Activated CD4-positive, alpha-beta memory T cell treated with anti-CD3 and anti-CD28 coated beads, Interleukin-2, amount 10 ng/mL, durations not matched to agents 7 days and 5 days (primary cell): ENCODE results near the gene FHAD1. TPM values are rescaled to one million over a fixed set of nuclear protein-coding genes. Genes with fewer than 3 reads are reported as not detected.
"Not testable (repeated sequence)": the region's sequence is repeated elsewhere in the genome, so short reads cannot be mapped to it uniquely, and the experiment has no call there.

Experiments
- CTCF ChIA-PET: fragments of 350-600 bp; sonication (Branson Sonifier 250); formaldehyde crosslinking; loops from one replicate; lab custom pipeline; 2021; ENCODE audit warnings: antibody characterized with exemption, inconsistent platforms; lab: Charles Lee
- POLR2A ChIA-PET: fragments of 350-600 bp; sonication (Branson Sonifier 250); formaldehyde crosslinking; loops from one replicate; lab custom pipeline; 2021; ENCODE audit warnings: antibody characterized with exemption; lab: Charles Lee
- DNase-seq: peaks from one replicate; pipeline ENCODE4 v3.0.0-alpha.2; 2020
- H3K27ac Mint-ChIP-seq: one replicate; pipeline ENCODE4 v1.8.0; 2021; ENCODE audit warnings: mild to moderate bottlenecking, mixed read lengths
- H3K27me3 Mint-ChIP-seq: one replicate; pipeline ENCODE4 v1.8.0; 2021; ENCODE audit warnings: mixed read lengths
- H3K36me3 Mint-ChIP-seq: one replicate; pipeline ENCODE4 v1.8.0; 2021; ENCODE audit warnings: low read depth, mixed read lengths
- H3K4me1 Mint-ChIP-seq: one replicate; pipeline ENCODE4 v1.8.0; 2021; ENCODE audit warnings: mixed read lengths
- H3K4me3 Mint-ChIP-seq: one replicate; pipeline ENCODE4 v1.8.0; 2021; ENCODE audit warnings: mild to moderate bottlenecking, mixed read lengths
- H3K9me3 Mint-ChIP-seq: one replicate; pipeline ENCODE4 v1.8.0; 2021; ENCODE audit warnings: mixed read lengths
- total RNA-seq, 2 experiments: library from RNA; stranded (reverse); gene quantifications; one replicate each; pipeline ENCODE4 v1.2.3, GENCODE V29; 2021

Gene FHAD1
- total RNA-seq, 2 experiments from 2014 or later = 0.18 TPM; not detected in 1

GRCh38 chr1:15425958-15426357 is 178.9 kb downstream of the FHAD1 start:
- POLR2A ChIA-PET = interaction anchor here (0.8 to 3.5 kb wide), 3 partner anchors 9 to 14 kb away, joined by 3 to 11 read pairs (median 6); no protein-coding TSS in a partner anchor
- Mint-ChIP-seq H3K27me3 (no peaks in the 10 kb centered on the region), H3K36me3 (peaks cover 41% of the 10 kb centered on the region), H3K9me3 (no peaks in the 10 kb centered on the region), H3K27ac (peak overlapping the region; percentile 73), H3K4me3 (no peak overlapping the region), H3K4me1 (peaks cover 24% of the 10 kb centered on the region)
- no peak for DNase-seq
- CTCF ChIA-PET = interaction anchor here (0.9 to 8.5 kb wide), 2 partner anchors 102 to 121 kb away, joined by 3 to 124 read pairs; no protein-coding TSS in a partner anchor

DNA sequence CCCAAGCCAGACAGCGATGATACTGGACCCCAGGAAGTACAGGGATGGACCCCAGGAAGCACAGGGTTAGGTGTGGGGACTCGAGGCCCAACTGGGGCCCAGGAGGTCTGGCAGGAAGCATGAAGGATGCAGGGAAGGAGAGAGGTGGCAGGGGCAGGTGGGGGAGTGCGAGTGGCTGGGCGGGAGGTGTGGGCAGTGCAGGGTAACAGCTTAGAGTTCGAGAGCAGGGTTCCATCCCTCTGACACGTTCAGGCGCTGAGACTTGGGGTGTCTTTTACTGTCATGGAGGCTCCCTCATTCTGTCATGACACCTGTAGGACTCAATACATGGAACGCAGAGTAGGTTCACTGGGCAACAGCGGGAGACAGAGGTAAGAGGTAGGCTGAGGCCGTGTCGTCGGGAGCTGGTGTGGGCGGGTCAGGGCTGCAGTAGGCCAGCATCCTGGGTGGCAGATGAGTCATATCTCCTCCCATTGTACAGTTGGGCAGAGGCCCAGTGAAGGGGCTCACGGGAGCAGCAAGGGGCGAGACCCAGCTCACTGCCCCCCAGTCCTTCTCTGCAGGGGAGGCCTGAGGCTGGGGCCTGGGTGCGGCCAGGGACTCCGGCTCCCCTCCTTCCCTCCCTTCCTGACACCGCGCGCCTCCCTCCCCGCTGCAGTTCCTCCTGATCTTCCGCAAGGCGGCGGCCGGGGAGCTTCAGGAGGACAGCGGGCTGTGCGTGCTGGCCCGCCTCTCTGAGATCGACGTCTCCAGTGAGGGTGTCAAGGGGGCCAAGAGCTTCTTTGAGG is 179.7 kb downstream of the FHAD1 start:
- Mint-ChIP-seq H3K4me3 (no peak overlapping the region), H3K27me3 (no peaks in the 10 kb centered on the region), H3K27ac (peak overlapping the region; percentile 73), H3K9me3 (no peaks in the 10 kb centered on the region), H3K4me1 (peaks cover 22% of the 10 kb centered on the region), H3K36me3 (peaks cover 36% of the 10 kb centered on the region)
- ChIA-PET POLR2A (interaction anchor here (0.8 to 3.5 kb wide), 3 partner anchors 10 to 15 kb away, joined by 3 to 11 read pairs (median 6); no protein-coding TSS in a partner anchor), CTCF (interaction anchor here (8.5 kb wide), 1 partner anchor 103 kb away, joined by 124 read pairs; no protein-coding TSS in a partner anchor)
- no peak for DNase-seq

DNA sequence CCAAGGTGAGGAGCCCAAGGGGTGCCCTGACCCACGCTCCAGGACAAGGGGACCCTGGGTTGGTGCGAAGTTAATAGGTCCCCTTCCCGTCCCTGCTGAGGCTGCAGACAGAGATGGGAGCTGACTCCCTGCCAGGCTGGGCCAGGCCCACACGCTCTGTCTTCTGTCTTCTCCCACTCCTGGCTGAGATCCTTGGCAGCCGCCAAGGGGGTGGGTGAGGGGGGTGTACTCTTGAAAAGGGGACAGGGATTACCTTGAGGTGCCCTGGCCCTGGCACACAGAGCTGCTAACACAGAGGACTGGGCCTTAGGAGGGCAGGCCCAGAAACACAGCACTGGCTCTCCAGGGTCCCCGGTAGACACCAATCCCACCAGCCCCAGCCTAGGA is 180.2 kb downstream of the FHAD1 start:
- Mint-ChIP-seq H3K36me3 (peaks cover 34% of the 10 kb centered on the region), H3K27ac (no peak overlapping the region), H3K4me3 (no peak overlapping the region), H3K4me1 (peaks cover 22% of the 10 kb centered on the region), H3K27me3 (no peaks in the 10 kb centered on the region), H3K9me3 (no peaks in the 10 kb centered on the region)
- POLR2A ChIA-PET = interaction anchor here (3.5 kb wide), 1 partner anchor 15 kb away, joined by 11 read pairs; no protein-coding TSS in a partner anchor
- CTCF ChIA-PET = interaction anchor here (1.0 to 8.5 kb wide), 2 partner anchors 98 to 103 kb away, joined by 3 to 124 read pairs; no protein-coding TSS in a partner anchor
- DNase-seq = no peak

DNA sequence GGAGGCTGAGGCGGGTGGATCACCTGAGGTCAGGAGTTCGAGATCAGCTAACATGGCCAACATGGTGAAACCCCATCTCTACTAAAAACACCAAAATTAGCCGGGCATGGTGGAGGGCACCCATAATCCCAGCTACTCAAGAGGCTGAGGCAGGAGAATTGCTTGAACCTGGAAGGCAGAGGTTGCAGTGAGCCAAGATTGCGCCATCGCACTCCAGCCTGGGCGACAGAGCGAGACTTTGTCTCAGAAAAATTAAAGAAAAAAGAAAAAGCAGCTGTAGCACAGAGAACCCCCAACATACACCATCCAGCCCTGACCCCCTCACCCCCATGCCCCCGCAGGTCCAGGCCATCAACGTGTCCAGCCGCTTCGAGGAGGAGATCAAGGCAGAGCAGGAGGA is 181.2 kb downstream of the FHAD1 start:
- H3K27ac Mint-ChIP-seq, H3K27me3 Mint-ChIP-seq, H3K9me3 Mint-ChIP-seq, H3K4me3 Mint-ChIP-seq, DNase-seq: not testable (repeated sequence)
- POLR2A ChIA-PET = interaction anchor here (3.5 kb wide), 1 partner anchor 16 kb away, joined by 11 read pairs; no protein-coding TSS in a partner anchor
- Mint-ChIP-seq H3K36me3 (peaks cover 34% of the 10 kb centered on the region), H3K4me1 (peaks cover 22% of the 10 kb centered on the region)
- CTCF ChIA-PET = interaction anchor here (1.0 to 8.5 kb wide), 2 partner anchors 97 to 104 kb away, joined by 3 to 124 read pairs; no protein-coding TSS in a partner anchor

- Mint-ChIP-seq H3K27me3 (no peaks in the 10 kb centered on the region), H3K27ac (no peak overlapping the region), H3K36me3 (peaks cover 29% of the 10 kb centered on the region), H3K9me3 (no peaks in the 10 kb centered on the region), H3K4me1 (peaks cover 21% of the 10 kb centered on the region), H3K4me3 (no peak overlapping the region)
- DNase-seq = no peak
- ChIA-PET POLR2A (interaction anchor here (3.5 kb wide), 1 partner anchor 17 kb away, joined by 11 read pairs; no protein-coding TSS in a partner anchor), CTCF (interaction anchor here (8.5 kb wide), 1 partner anchor 105 kb away, joined by 124 read pairs; no protein-coding TSS in a partner anchor)
Measured at GRCh38 chr1:15428815-15429435, 181.9 kb downstream of the FHAD1 start.

DNA sequence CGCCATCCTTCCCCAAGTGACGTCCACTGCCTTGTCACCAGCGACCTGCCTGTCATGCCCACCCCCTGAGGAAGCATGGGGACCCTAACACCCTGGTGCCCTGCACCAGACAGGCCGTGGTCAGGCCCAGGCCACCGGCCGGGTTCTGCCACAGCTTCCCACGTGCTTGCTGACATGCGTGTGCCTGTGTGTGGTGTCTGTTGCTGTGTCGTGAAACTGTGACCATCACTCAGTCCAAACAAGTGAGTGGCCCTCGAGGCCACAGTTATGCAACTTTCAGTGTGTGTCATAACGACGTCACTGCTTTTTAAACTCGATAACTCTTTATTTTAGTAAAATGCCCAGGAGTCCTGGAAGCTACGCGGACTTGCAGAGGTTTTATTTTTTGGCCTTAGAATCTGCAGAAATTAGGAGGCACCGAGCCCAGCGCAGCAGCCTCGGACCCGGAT is 182.7 kb downstream of the FHAD1 start:
- Mint-ChIP-seq H3K27me3 (no peaks in the 10 kb centered on the region), H3K27ac (no peak overlapping the region), H3K4me1 (peaks cover 15% of the 10 kb centered on the region), H3K9me3 (no peaks in the 10 kb centered on the region), H3K36me3 (peaks cover 25% of the 10 kb centered on the region), H3K4me3 (no peak overlapping the region)
- DNase-seq = no peak
- POLR2A ChIA-PET = interaction anchor here (1.2 kb wide), 1 partner anchor 17 kb away, joined by 3 read pairs; no protein-coding TSS in a partner anchor
- CTCF ChIA-PET = interaction anchor here (1.1 to 8.5 kb wide), 3 partner anchors 8 to 106 kb away, joined by 4 to 124 read pairs (median 6); no protein-coding TSS in a partner anchor

DNA sequence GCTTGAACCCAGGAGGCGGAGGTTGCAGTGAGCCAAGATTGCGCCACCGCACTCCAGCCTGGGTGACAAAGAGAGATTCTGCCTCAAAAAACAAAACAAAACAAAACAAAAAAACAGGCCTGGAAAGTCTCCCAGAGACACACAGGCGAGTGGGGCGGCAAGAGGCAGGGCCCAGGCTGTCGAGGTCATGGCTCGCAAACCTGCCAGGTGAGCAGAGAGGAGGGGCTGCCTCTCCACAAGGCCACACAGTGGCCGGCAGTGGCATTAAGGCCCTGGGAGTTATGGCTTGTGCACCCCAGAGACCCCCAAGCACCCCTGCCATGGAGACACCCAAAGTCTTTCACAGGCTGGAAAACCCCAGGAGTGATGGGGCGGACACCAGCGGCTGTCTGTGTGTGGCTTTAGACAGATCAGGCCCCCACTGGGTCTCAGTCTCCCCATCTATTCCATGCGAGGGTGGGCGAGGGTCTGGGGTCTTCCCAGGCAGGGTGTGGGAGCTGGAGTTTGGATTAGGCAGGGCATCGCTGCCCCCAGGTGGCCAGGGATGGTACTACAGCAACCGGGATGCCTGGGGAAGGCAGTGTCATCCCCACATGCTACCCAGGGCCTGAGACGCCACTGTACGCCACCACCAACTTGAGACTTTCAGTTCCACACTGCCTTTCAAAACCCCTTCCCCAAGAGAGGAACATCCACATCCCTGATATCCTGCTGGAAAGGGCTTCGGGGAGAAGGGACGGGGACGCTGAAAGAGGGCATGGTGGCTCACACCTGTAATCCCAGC is 184.0 kb downstream of the FHAD1 start:
- H3K27me3 Mint-ChIP-seq = no peaks in the 10 kb centered on the region
- ChIA-PET POLR2A (interaction anchor here (1.1 to 2.2 kb wide), 3 partner anchors 14 to 107 kb away, joined by 5 to 14 read pairs (median 9); partner anchors contain the start of gene EFHD2), CTCF (interaction anchor here (0.5 to 8.5 kb wide), 21 partner anchors 9 to 302 kb away, joined by 3 to 124 read pairs (median 4); no protein-coding TSS in a partner anchor)
- H3K9me3 Mint-ChIP-seq = no peaks in the 10 kb centered on the region
- peaks cover 8% of the 10 kb centered on the region for H3K4me1 Mint-ChIP-seq
- peaks cover 23% of the 10 kb centered on the region for H3K36me3 Mint-ChIP-seq
- DNase-seq = peak; percentile 74
- no peak overlapping the region for H3K4me3 Mint-ChIP-seq
- no peak overlapping the region for H3K27ac Mint-ChIP-seq

DNA sequence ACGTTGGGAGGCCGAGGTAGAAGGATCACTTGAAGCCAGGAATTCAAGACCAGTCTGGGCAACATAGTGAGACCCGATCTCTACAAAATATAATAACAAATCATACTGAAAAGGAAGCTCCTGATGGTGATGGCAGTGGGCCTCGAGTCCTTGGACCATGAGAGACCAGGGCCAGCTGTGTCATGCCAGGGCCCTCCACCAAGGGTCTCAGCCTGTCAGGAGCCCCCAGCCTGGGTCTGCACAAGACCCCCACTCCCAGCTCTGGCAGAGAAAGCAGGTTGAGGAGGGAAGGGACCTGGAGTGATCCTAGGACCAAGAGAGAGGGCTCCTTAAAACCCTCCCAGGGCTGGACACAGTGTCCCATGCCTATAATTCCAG is 184.5 kb downstream of the FHAD1 start:
- Mint-ChIP-seq H3K4me1 (peaks cover 2% of the 10 kb centered on the region), H3K36me3 (peaks cover 17% of the 10 kb centered on the region), H3K27ac (no peak overlapping the region), H3K4me3 (no peak overlapping the region), H3K9me3 (no peaks in the 10 kb centered on the region), H3K27me3 (no peaks in the 10 kb centered on the region)
- ChIA-PET POLR2A (interaction anchor here (1.0 to 2.2 kb wide), 4 partner anchors 10 to 108 kb away, joined by 3 to 14 read pairs (median 7); partner anchors contain the start of gene EFHD2), CTCF (interaction anchor here (0.7 to 8.5 kb wide), 20 partner anchors 9 to 303 kb away, joined by 3 to 124 read pairs (median 4); no protein-coding TSS in a partner anchor)
- no peak for DNase-seq

- H3K9me3 Mint-ChIP-seq = no peaks in the 10 kb centered on the region
- CTCF ChIA-PET = interaction anchor here (1.0 to 8.5 kb wide), 10 partner anchors 11 to 304 kb away, joined by 3 to 124 read pairs (median 5); no protein-coding TSS in a partner anchor
- POLR2A ChIA-PET = interaction anchor here (1.0 to 2.2 kb wide), 3 partner anchors 11 to 21 kb away, joined by 3 to 14 read pairs (median 9); partner anchors contain the start of gene EFHD2
- no peak overlapping the region for H3K4me3 Mint-ChIP-seq
- H3K4me1 Mint-ChIP-seq = no peaks in the 10 kb centered on the region
- H3K27me3 Mint-ChIP-seq = no peaks in the 10 kb centered on the region
- no peak overlapping the region for H3K27ac Mint-ChIP-seq
- peaks cover 15% of the 10 kb centered on the region for H3K36me3 Mint-ChIP-seq
- no peak for DNase-seq
Measured at GRCh38 chr1:15432324-15432723, 185.3 kb downstream of the FHAD1 start.

DNA sequence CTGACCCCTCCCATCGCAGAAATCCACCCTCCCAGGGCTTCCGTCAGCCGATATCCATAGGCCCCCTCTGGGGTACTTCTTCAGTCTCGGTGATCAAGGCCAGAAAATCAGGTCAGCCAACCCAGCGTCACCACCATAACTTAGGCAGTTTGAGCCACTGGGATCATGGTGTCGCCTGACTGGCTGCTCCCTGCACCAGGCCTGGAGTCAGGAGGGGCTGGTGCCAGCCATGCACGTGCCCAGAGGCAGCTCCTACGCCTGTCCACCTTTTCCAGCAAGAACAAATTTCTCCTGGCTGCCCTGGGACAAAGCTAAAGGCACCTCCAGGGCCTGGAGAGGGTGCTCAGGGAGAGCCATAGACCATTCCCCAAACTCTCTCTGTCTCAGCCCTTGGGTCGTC is 186.4 kb downstream of the FHAD1 start:
- CTCF ChIA-PET = interaction anchor here (8.5 kb wide), 1 partner anchor 109 kb away, joined by 124 read pairs; no protein-coding TSS in a partner anchor
- Mint-ChIP-seq H3K9me3 (no peaks in the 10 kb centered on the region), H3K4me1 (no peaks in the 10 kb centered on the region), H3K36me3 (peaks cover 7% of the 10 kb centered on the region), H3K27ac (no peak overlapping the region), H3K4me3 (no peak overlapping the region), H3K27me3 (no peaks in the 10 kb centered on the region)
- POLR2A ChIA-PET = interaction anchor here (2.0 kb wide), 1 partner anchor 20 kb away, joined by 5 read pairs; no protein-coding TSS in a partner anchor
- DNase-seq = no peak

DNA sequence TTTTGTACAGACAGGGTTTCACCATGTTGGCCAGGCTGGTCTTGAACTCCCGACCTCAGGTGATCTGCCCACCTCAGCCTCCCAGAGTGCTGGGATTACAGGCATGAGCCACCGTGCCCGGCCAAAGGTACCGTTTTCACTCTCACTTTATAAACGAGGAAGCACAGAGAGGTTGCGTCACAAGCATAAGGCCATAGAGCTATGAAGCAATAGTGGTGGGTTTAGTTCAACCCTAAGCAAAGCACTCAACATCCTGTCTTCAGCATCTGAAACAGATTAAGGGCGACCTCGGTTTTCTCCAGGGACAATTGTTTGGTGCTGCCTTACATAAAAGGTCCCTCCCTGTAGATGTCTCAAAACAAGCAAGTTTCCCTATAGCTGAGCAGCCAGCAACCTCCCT is 187.7 kb downstream of the FHAD1 start:
- not testable (repeated sequence) for H3K9me3 Mint-ChIP-seq, DNase-seq, H3K36me3 Mint-ChIP-seq, H3K4me3 Mint-ChIP-seq, H3K27ac Mint-ChIP-seq, H3K4me1 Mint-ChIP-seq, H3K27me3 Mint-ChIP-seq
- POLR2A ChIA-PET = interaction anchor here (1.2 to 2.0 kb wide), 2 partner anchors 21 to 80 kb away, joined by 3 to 5 read pairs; no protein-coding TSS in a partner anchor
- CTCF ChIA-PET = interaction anchor here (0.7 to 2.4 kb wide), 3 partner anchors 28 to 112 kb away, joined by 3 to 9 read pairs (median 4); no protein-coding TSS in a partner anchor
